Chondrocyte (in vitro differentiated cells): ENCODE measurements around the gene PDLIM5. TPM values are rescaled to one million over a fixed set of nuclear protein-coding genes. Genes with fewer than 3 reads are reported as not detected.

ENCODE experiments used
- DNase-seq: peaks from one replicate; pipeline ENCODE4 v3.0.0; 2021; ENCODE audit warnings: mixed read lengths, low spot score
- H3K27ac Mint-ChIP-seq: one replicate; pipeline ENCODE4 v1.8.0; 2021; ENCODE audit warnings: mild to moderate bottlenecking, moderate library complexity, mixed read lengths; ENCODE audit not compliant: unreplicated experiment
- H3K27me3 Mint-ChIP-seq: 2 replicates; pipeline ENCODE4 v1.8.0; 2021; ENCODE audit warnings: low read depth, mixed read lengths
- H3K36me3 Mint-ChIP-seq: 2 replicates; pipeline ENCODE4 v1.8.0; 2021; ENCODE audit warnings: low read depth, mixed read lengths
- H3K4me1 Mint-ChIP-seq: 2 replicates; pipeline ENCODE4 v1.8.0; 2021; ENCODE audit warnings: low read depth, mild to moderate bottlenecking, mixed read lengths
- H3K4me3 Mint-ChIP-seq: one replicate; pipeline ENCODE4 v1.8.0; 2021; ENCODE audit warnings: mild to moderate bottlenecking, moderate library complexity, mixed read lengths; ENCODE audit not compliant: unreplicated experiment
- H3K9me3 Mint-ChIP-seq: 2 replicates; pipeline ENCODE4 v1.8.0; 2021; ENCODE audit warnings: low read depth, mixed read lengths
- total RNA-seq: library from RNA; stranded (reverse); gene quantifications from 3 replicates; pipeline ENCODE4 v1.2.1, GENCODE V29; 2021
- TF ChIP-seq, protein P1 (sequence below): fragments of 200-600 bp; sonication (generic); IDR thresholded peaks from 2 replicates; pipeline ENCODE4 v1.5.0; 2021; ENCODE audit warnings: antibody characterized with exemption, mild to moderate bottlenecking, moderate library complexity

Gene PDLIM5
- total RNA-seq, 1 donor from 2014 or later: 329 TPM

DNA sequence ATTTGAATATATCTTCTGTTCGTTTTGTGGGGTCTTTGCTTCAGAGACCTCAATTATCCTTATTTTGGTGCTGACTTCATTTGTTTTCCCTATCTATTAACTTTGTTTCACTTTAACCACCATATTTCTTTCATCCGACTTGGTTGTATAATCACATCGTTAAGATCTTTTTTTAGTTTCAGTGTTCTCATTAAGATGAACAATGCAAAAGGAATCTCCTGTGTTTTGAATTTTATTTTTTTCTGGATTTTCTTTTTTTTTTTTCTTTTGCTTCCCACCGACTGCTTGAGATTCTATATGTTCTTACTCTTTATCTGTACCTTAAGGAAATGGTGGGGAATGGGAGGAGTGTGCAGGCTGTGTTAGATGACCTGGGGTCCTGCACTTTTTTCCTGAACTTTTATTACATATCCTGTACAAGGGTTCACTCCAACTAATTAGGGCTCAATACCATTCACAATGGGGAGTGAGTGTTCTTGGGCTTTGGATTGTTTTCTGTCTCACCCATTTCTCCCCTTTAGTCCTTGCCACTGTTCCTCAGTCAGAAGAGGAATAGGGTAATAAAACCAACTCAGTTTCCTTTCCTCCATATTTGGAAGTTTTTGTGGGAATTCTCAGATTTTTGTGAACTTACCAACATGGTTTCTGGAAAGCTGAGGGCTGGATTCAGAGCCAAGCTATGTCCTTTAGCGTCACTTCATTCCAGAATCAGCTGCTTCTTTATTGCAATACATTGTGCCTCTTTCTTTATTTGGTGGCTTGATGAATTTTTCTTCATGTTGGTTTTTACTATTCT lies 262.8 kb downstream of the PDLIM5 start:
- H3K27ac Mint-ChIP-seq: peak overlapping the region; percentile 4
- H3K4me1 Mint-ChIP-seq: peaks cover 3% of the 10 kb centered on the region
- peaks cover 10% of the 10 kb centered on the region for H3K9me3 Mint-ChIP-seq
- TF ChIP-seq, protein P1, sequence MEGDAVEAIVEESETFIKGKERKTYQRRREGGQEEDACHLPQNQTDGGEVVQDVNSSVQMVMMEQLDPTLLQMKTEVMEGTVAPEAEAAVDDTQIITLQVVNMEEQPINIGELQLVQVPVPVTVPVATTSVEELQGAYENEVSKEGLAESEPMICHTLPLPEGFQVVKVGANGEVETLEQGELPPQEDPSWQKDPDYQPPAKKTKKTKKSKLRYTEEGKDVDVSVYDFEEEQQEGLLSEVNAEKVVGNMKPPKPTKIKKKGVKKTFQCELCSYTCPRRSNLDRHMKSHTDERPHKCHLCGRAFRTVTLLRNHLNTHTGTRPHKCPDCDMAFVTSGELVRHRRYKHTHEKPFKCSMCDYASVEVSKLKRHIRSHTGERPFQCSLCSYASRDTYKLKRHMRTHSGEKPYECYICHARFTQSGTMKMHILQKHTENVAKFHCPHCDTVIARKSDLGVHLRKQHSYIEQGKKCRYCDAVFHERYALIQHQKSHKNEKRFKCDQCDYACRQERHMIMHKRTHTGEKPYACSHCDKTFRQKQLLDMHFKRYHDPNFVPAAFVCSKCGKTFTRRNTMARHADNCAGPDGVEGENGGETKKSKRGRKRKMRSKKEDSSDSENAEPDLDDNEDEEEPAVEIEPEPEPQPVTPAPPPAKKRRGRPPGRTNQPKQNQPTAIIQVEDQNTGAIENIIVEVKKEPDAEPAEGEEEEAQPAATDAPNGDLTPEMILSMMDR: no peak
- H3K36me3 Mint-ChIP-seq: no peaks in the 10 kb centered on the region
- H3K27me3 Mint-ChIP-seq: no peaks in the 10 kb centered on the region
- no peak for DNase-seq
- H3K4me3 Mint-ChIP-seq: no peak overlapping the region

DNA sequence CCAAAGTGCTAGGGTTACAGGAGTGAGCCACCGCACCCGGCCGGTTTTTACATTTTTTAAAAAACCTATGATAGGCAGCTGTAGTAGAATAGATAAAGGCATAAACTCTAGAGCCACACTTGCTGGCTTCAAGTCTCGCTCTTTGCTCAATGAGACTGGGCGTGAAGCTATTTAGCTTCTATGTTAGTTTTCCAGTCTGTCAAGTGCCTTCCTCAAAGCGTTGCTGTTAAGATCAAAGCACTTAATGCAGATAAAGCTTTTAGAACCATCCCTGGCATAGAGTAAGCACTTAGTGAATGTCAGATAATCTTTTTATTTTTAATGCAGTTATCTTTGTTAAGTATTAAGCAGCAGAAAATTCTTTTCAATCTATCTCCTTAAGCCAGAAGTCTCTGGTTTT lies 264.0 kb downstream of the PDLIM5 start:
- H3K36me3 Mint-ChIP-seq: no peaks in the 10 kb centered on the region
- DNase-seq: no peak
- TF ChIP-seq, protein P1: no peak
- no peaks in the 10 kb centered on the region for H3K27me3 Mint-ChIP-seq
- H3K27ac Mint-ChIP-seq: no peak overlapping the region
- peaks cover 12% of the 10 kb centered on the region for H3K9me3 Mint-ChIP-seq
- no peak overlapping the region for H3K4me3 Mint-ChIP-seq
- peaks cover 3% of the 10 kb centered on the region for H3K4me1 Mint-ChIP-seq

Other genes with a start within 250 kb of the PDLIM5 start
- gene SMARCAD1, start 244.1 kb upstream of the PDLIM5 start, total RNA-seq: 24.4 to 30.5 TPM (median 26.1 TPM) in 3 replicates
- not detected in 3 replicates for gene HPGDS, start 109.1 kb upstream of the PDLIM5 start, total RNA-seq